ENCODE data around the gene ASAP2.
"Not testable (repeated sequence)": the region's sequence is repeated elsewhere in the genome, so short reads cannot be mapped to it uniquely, and the experiment has no call there.

ASAP2 gene

GRCh38 chr2:9388950-9389911 is 182.6 kb downstream of the ASAP2 start:
- no peak for DNase-seq

GRCh38 chr2:9390151-9390850 is 183.7 kb downstream of the ASAP2 start:
- DNase-seq: no peak

DNA sequence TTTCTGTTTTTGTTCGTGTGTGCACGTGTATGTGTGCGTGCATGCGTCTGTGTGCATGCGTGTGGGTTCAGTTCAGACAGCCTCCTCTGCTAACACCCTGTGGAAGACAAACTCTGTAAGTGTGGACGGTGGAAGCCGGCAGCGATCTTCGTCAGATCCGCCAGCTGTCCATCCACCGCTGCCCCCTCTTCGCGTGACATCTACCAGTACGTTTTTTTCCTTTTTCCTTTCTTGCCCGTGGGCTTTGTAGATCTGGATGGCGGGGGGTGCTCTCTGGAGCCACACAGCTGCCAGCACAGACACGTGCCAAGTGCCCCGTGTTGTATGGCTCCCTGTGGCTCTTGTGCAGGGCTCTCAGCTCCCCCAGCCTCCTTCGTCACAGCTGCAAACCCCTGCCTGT is 184.4 kb downstream of the ASAP2 start:
- DNase-seq: no peak

DNA sequence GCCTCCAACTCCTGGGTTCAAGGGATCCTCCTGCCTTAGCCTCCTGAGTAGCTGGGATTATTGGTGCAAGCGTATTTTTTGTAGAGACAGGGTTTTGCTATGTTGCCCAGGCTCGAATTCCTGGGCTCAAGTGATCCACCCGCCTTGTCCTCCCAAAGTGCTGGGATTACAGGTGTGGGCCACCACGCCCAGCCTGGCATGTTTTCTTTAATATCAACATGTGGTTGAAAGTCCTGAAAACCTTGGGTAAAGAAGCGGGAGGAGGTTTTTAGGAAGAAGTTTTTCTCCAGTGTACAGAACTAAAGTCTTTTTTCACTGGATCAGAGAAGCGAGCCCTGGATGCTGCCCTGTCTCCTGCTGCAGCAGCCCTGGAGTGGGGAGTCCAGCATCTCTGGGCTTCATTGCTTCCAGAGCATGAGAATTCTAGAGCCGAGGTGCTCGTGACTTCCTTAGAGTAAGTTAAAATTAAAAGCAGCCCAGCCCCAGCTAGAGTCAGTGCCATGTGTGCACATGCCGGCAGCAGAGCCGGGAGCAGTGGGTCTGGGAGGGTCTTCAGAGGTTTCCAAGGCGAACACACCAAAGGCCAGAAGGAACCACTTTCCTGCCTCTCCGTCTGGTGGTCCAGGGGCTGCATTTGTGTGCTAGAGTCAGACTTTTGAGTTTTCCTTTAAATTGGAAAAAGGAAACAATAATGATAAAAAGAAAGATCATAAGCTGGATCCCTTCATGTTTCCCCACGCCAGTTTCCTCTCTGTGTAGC is 185.5 kb downstream of the ASAP2 start:
- DNase-seq: no peak

GRCh38 chr2:9392898-9393765 is 186.5 kb downstream of the ASAP2 start:
- no peak for DNase-seq

DNA sequence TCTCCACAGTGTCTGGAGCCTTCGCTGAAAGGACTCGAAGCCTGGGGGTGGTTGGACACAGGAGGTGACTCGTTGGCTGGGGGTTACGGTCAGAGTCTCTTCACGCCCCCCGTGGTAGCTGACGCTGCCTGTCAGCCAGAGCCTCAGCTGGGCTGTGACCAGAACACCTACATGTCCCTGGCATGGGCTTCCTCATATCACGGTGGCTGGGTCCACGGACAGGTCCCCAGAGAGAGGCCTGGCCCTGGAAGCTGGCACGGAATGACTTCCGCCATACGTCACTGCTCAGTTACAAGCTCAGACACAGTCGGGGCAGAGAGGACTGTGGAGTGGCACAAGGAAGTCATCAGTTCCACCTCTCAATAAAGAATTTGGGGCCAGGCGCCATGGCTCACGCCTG is 188.2 kb downstream of the ASAP2 start:
- no peak for DNase-seq

DNA sequence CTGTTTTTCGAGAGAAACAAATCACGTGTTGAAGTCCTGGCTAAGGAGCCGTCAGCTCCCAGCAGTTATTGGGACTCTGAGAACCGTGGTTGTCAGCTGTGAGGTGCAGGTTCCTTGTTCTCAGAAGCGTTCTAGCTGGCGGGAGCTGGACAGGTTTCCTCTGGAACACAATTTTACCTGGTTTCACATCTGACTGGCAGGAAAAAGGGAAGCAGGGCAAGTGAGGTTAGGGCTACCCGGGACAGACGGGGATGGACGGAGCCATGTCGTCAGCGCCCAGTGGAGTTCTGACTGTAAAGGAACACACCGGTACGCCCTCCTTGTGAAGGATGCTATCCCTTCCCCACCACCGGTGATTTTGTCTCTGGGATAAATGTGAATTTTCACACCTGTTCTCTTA is 190.6 kb downstream of the ASAP2 start:
- DNase-seq: no peak

- DNase-seq: not testable (repeated sequence)
Observed at GRCh38 chr2:9398251-9398650, 191.6 kb downstream of the ASAP2 start.

- no peak for DNase-seq
Observed at GRCh38 chr2:9398881-9399780, 192.5 kb downstream of the ASAP2 start.

- no peak for DNase-seq
Observed at GRCh38 chr2:9400268-9401058, 193.9 kb downstream of the ASAP2 start.

- no peak for DNase-seq
Observed at GRCh38 chr2:9401059-9401547, 194.5 kb downstream of the ASAP2 start.

DNA sequence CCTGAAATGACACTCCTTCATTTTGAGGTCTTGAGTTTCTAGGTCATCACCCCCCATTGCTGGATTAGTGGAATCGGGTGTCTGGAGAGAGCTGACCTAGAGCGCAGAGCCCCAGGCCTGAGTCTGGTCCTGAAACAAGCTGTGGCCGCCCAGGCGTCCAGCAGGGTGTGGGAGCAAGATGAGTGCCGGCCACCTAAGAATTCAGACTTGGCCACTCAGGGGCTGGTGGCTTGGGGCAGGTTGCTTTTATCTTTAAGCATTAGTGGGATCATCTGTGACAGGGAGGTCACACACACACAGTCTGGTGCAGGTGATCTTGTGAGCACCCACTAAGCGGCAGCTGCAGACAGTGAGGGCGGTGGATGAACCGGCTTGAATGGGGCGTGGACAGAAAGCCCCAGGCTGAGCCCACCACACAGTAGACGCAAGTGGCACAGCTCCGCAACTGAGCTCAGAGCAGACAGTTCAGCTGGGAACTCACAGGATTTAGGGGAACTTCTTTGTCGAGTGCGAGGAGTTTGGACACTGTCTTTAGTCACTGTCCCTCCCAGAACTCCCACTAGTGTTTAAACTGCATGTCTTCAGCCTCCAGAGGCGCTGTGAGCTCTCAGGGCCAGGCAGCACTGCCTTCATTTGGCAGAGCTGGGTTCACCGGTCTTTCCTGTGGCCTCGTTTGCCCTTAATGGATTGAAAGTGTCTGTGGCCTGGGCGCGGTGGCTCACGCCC is 195.2 kb downstream of the ASAP2 start:
- DNase-seq: no peak

GRCh38 chr2:9403924-9404323 is 197.3 kb downstream of the ASAP2 start:
- DNase-seq: no peak

- no peak for DNase-seq
Observed at GRCh38 chr2:9404451-9404850, 197.8 kb downstream of the ASAP2 start.

DNA sequence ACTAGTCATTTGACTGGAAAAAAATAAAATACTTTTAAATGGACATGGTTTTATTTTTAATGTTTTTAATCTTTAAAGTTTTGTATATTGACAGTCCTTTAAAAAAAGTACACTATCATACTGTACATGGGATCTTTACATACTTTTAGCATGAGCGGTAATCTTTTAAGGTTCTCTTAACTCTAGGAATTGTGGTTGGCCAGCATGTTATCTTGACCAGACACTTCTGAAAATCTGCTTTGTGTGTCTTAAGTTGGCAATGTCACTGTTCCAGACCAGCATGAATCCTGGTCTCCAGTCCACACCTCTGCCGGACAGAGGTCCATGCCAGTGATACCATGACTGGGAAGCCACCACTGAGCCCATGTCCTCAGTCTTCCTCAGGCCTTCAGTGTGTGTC is 199.0 kb downstream of the ASAP2 start:
- no peak for DNase-seq

GRCh38 chr2:9406529-9407362 is 200.1 kb downstream of the ASAP2 start:
- DNase-seq: no peak

DNA sequence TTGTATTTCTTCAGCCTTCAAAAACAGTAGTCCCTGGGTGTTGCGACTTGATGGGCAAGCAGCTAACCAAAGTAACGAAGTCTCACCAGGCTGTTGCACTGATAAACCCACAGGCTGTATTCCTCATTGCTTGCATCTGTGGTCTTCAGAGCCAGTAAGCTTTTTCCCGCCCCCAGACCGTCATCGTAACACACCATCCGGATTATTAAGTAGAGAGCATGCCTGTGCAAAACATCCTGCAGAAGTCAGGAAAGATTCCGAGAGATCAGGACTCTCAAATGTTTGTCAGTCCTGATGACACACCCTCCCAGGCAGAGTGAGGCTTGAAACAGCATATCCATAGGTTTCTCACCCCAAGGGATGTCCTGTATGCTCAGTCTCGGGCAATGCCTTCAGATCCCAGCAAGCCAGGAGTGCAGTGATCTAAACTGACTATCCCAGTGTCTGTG is 200.8 kb downstream of the ASAP2 start:
- DNase-seq: no peak

- no peak for DNase-seq
Observed at GRCh38 chr2:9408641-9409151, 202.1 kb downstream of the ASAP2 start.

All from AML-193 (cell line).